Ramos (cell line): ENCODE measurements around the gene ROPN1L.

Source experiments
- in situ Hi-C: fragments of 300-500 bp; cut with MboI; formaldehyde crosslinking; loops from one replicate; pipeline ENCODE4 v1.14.3; 2022; ENCODE audit warnings: low sequenced_read_pairs; ENCODE audit not compliant: unreplicated experiment

ROPN1L gene

GRCh38 chr5:10424124-10424731, 17.5 kb upstream of the ROPN1L start:
- in situ Hi-C loops = loop anchor here (25.0 kb wide), 1 partner anchor 137 kb away; no protein-coding TSS in a partner anchor

GRCh38 chr5:10427201-10427600, 14.5 kb upstream of the ROPN1L start:
- in situ Hi-C loops = no loop called here

DNA sequence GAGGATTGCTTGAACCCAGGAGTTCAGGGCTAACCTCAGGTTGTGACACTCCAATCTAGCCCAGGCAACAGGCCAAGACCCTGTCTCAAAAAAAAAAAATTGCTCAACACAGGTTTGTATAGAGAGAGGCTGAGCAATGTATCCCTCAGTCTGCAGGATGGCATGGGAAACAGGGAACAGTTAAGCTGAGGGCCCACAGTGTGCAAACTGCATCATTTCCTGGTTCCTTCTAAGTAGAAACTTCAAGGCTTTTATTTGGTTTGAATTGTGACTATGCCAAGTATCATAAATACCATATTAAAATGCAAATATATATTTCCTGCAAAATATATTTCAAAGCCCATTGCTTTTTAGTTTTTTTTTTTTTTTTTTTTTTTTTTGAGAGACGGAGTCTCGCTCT, 13.7 kb upstream of the ROPN1L start:
- in situ Hi-C loops = no loop called here

- in situ Hi-C loops = no loop called here
These were observed 10.3 kb upstream of the ROPN1L start for GRCh38 chr5:10431415-10431814.

DNA sequence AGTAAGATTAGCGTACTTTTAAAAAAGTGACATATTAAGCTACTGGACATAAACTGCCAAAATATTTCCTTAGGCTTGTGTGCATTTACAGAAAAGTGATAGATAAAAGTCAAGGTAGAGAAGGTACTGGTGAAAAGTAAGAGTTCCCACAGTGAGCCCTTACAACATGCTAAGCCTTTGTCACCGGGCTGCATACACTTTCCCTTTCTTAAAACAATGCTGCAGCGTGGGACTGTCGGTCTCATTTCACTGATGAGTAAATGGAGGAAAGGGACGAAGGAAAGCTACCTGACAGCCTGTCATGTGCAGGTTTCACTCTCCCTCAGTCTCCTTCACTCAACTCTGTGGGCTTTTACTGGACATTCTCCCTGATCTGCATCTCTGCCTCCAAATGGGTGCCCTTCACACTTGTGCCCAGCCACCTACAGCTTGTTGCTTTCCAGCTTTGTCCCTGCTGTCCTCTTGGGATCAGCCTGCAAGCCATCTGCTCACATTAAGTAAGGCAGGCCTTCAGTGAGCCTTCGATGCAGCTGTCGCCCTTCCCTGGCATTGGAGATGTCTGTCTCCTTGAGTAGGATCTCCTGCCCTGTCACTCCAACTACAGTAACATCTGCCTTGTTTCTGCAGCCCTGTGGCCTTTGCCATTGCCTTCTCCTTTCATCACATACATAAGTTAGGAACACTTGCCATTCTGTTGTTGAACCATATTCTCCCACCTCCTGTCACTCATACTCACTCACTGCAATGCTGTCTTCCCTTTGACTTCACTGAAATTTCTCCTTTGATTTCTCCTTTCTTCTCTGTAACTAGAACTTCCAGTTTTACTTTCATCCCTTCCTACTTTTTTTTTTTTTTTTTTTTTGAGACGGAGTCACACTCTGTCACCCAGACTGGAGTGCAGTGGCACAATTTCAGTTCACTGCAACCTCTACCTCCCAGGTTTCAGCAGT, 9.3 kb upstream of the ROPN1L start:
- in situ Hi-C loops = no loop called here

GRCh38 chr5:10434392-10434791, 7.3 kb upstream of the ROPN1L start:
- in situ Hi-C loops = no loop called here

DNA sequence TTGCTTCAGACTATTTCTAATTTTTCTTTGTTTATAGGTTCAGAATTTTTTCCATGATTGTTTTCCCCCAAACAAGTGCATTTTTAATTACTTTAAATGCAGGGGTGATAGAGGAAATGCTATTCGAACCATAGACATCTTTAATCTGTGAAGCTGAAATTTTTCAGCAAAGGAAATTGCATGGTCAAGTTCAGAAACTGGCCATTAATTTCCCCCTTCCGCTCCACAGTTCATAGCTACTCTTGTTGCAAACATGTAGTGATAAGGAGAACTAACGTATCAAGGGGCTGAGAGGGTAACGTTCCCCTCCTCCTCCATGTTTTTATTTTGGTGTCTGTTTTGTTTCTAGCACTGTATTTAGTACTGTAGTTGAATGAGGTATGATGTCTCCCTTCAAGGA, 3.4 kb upstream of the ROPN1L start:
- in situ Hi-C loops = no loop called here

DNA sequence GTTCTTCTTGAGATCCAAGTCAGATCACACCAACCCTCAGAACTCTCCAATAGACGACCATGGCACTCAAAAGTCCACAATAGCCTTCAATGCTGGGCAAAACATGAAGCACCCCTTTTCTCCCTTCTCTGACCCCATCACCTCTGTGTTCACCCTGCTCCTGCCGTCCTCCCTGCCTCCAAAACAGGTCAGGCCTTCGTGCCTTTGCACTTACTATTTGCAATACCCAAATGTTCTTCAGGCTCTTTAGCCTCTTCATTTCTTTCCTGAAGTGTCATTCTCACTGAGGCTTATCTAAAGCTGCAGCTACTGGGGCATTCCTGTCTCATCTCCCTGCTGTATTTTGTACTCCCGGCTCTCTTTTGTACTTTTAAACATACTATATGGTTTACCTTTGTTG, 2.0 kb upstream of the ROPN1L start:
- in situ Hi-C loops = no loop called here

GRCh38 chr5:10440367-10440990, 1.2 kb upstream of the ROPN1L start:
- in situ Hi-C loops = no loop called here

- in situ Hi-C loops = no loop called here
These were observed 335 bp downstream of the ROPN1L start for GRCh38 chr5:10441992-10442435.

GRCh38 chr5:10442576-10442975, 897 bp downstream of the ROPN1L start:
- in situ Hi-C loops = no loop called here

GRCh38 chr5:10445352-10445751, 3.7 kb downstream of the ROPN1L start:
- in situ Hi-C loops = no loop called here

DNA sequence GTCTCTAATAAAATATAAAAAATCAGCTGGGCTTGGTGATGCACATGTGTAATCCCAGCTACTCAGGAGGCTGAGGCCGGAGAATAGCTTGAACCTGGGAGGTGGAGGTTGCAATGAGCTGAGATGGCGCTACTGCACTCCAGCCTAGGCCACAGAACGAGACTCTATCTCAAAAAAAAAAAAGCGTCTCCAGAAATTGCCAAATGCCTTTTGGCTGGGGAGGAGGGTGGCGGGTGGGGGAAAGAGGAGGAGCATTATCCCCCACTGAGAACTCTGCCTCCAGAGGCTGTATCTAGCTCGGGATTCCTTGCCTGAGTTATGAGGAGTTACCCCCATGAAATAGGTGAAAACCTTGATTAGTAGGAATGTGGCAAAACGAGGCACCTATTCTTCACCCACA, 4.8 kb downstream of the ROPN1L start:
- in situ Hi-C loops = no loop called here

DNA sequence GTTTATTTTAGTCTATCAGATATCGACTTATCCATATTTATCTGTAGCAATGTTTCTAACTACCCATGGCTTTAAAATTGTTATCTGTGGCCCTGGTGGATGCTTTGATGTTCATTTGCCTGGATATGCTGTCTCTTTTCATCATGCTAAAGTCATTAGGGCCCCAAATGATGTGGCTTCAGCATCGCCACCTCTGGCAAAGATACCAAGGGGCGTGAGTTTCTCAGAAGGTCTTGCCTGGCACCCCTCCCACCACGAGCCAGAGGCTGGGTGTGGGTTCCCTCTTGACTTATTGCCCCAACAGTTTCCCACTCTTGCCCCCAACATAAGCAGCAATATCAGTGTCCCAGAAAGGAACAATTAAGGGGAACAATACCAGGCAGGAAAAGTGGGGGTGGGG, 5.4 kb downstream of the ROPN1L start:
- in situ Hi-C loops = no loop called here

GRCh38 chr5:10448754-10449360, 7.2 kb downstream of the ROPN1L start:
- in situ Hi-C loops = no loop called here

- in situ Hi-C loops = loop anchor here (5.0 kb wide), 1 partner anchor 176 kb away; no protein-coding TSS in a partner anchor
These were observed 9.6 kb downstream of the ROPN1L start for GRCh38 chr5:10451137-10451824.

DNA sequence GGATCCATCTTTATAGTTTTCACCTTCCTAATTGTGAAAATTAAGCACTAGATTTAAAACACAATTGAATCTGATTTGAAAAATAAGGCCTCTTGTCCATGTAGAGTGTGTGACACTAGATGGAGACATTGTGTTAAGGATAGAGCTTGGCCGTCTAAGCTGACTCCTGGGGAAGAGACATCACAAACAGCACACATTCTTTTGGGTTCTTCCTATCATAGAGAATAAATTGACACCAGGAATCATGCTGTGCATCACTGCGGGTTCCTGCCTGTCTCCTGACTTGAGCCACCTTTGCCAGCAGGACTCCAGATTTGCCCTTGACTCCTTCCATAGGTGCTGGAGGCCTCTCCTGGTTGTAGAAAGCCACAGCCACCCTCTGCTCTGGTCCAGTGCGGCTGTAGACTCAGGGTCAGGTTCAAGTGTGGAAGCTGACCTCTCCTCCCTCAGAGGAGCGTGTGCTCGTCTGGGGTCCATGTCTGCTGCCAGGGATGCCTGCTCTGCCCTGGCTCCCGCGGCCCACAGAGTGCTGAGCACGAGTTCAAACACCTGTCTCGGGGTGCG, 11.2 kb downstream of the ROPN1L start:
- in situ Hi-C loops = loop anchor here (5.0 kb wide), 1 partner anchor 174 kb away; no protein-coding TSS in a partner anchor

- in situ Hi-C loops = loop anchor here (5.0 kb wide), 1 partner anchor 174 kb away; no protein-coding TSS in a partner anchor
These were observed 11.9 kb downstream of the ROPN1L start for GRCh38 chr5:10453545-10453944.

- in situ Hi-C loops = loop anchor here (5.0 kb wide), 1 partner anchor 173 kb away; no protein-coding TSS in a partner anchor
These were observed 13.1 kb downstream of the ROPN1L start for GRCh38 chr5:10454591-10455276.
